ENCODE results near the gene PPP6R2. TPM values are rescaled to one million over a fixed set of nuclear protein-coding genes. Genes with fewer than 3 reads are reported as not detected.
"Not testable (repeated sequence)": the region's sequence is repeated elsewhere in the genome, so short reads cannot be mapped to it uniquely, and the experiment has no call there.

PPP6R2 gene
- total RNA-seq, 2 experiments from 2014 or later, result 33.7 to 34.7 TPM

GRCh38 chr22:50422046-50422445 lies 78.9 kb downstream of the PPP6R2 start:
- DNase-seq, result no peak
- H3K27me3 Mint-ChIP-seq (ENCODE audit: low read depth), result no peaks in the 10 kb centered on the region
- H3K36me3 Mint-ChIP-seq (ENCODE audit: low read depth), result peaks cover 17% of the 10 kb centered on the region
- intact Hi-C loops (cut with micrococcal nuclease), result no loop called here
- no peak overlapping the region for H3K4me3 Mint-ChIP-seq
- H3K9me3 Mint-ChIP-seq, result no peaks in the 10 kb centered on the region
- CTCF ChIA-PET, result interaction anchor here (0.6 kb wide), 1 partner anchor 215 kb away, joined by 3 read pairs; no protein-coding TSS in a partner anchor
- H3K4me1 Mint-ChIP-seq (ENCODE audit: low read depth), result no peaks in the 10 kb centered on the region
- no peak overlapping the region for H3K27ac Mint-ChIP-seq

GRCh38 chr22:50422961-50423815 lies 80.1 kb downstream of the PPP6R2 start:
- CTCF ChIA-PET, result interaction anchor here (0.6 kb wide), 1 partner anchor 217 kb away, joined by 3 read pairs; no protein-coding TSS in a partner anchor
- Mint-ChIP-seq H3K4me1 (ENCODE audit: low read depth) (no peaks in the 10 kb centered on the region), H3K27ac (no peak overlapping the region), H3K4me3 (no peak overlapping the region), H3K9me3 (no peaks in the 10 kb centered on the region), H3K36me3 (ENCODE audit: low read depth) (peaks cover 19% of the 10 kb centered on the region), H3K27me3 (ENCODE audit: low read depth) (no peaks in the 10 kb centered on the region)
- DNase-seq, result no peak
- intact Hi-C loops (cut with micrococcal nuclease), result no loop called here

GRCh38 chr22:50423956-50424355 lies 80.8 kb downstream of the PPP6R2 start:
- Mint-ChIP-seq H3K27ac (no peak overlapping the region), H3K4me1 (ENCODE audit: low read depth) (no peaks in the 10 kb centered on the region), H3K9me3 (no peaks in the 10 kb centered on the region), H3K4me3 (no peak overlapping the region), H3K27me3 (ENCODE audit: low read depth) (no peaks in the 10 kb centered on the region), H3K36me3 (ENCODE audit: low read depth) (peaks cover 20% of the 10 kb centered on the region)
- CTCF ChIA-PET, result no interaction called here
- intact Hi-C loops (cut with micrococcal nuclease), result no loop called here
- no peak for DNase-seq

GRCh38 chr22:50425179-50425916 lies 82.2 kb downstream of the PPP6R2 start:
- no peak overlapping the region for H3K27ac Mint-ChIP-seq
- H3K36me3 Mint-ChIP-seq (ENCODE audit: low read depth), result peaks cover 22% of the 10 kb centered on the region
- DNase-seq, result no peak
- no peaks in the 10 kb centered on the region for H3K9me3 Mint-ChIP-seq
- intact Hi-C loops (cut with micrococcal nuclease), result no loop called here
- H3K27me3 Mint-ChIP-seq (ENCODE audit: low read depth), result no peaks in the 10 kb centered on the region
- no peak overlapping the region for H3K4me3 Mint-ChIP-seq
- no peaks in the 10 kb centered on the region for H3K4me1 Mint-ChIP-seq (ENCODE audit: low read depth)
- CTCF ChIA-PET, result interaction anchor here (0.6 to 0.7 kb wide), 2 partner anchors 17 to 149 kb away, joined by 3 to 4 read pairs; no protein-coding TSS in a partner anchor

GRCh38 chr22:50432131-50432876 lies 89.2 kb downstream of the PPP6R2 start:
- intact Hi-C loops (cut with micrococcal nuclease), result no loop called here
- CTCF ChIA-PET, result no interaction called here
- no peak overlapping the region for H3K27ac Mint-ChIP-seq

GRCh38 chr22:50432877-50433510 lies 89.9 kb downstream of the PPP6R2 start:
- H3K4me3 Mint-ChIP-seq; CTCF ChIA-PET; H3K27me3 Mint-ChIP-seq (ENCODE audit: low read depth); H3K27ac Mint-ChIP-seq; H3K4me1 Mint-ChIP-seq (ENCODE audit: low read depth); H3K9me3 Mint-ChIP-seq; DNase-seq; intact Hi-C loops (cut with micrococcal nuclease): not testable (repeated sequence)
- H3K36me3 Mint-ChIP-seq (ENCODE audit: low read depth), result peaks cover 18% of the 10 kb centered on the region

More at GRCh38 chr22:50432131-50432876, 89.2 kb downstream of the PPP6R2 start:
- H3K4me1 Mint-ChIP-seq (ENCODE audit: low read depth), result no peaks in the 10 kb centered on the region
- H3K27me3 Mint-ChIP-seq (ENCODE audit: low read depth), result no peaks in the 10 kb centered on the region
- H3K36me3 Mint-ChIP-seq (ENCODE audit: low read depth), result peaks cover 18% of the 10 kb centered on the region
- DNase-seq, result no peak
- H3K4me3 Mint-ChIP-seq, result no peak overlapping the region
- no peaks in the 10 kb centered on the region for H3K9me3 Mint-ChIP-seq

GRCh38 chr22:50434849-50435248 lies 91.7 kb downstream of the PPP6R2 start:
- H3K4me3 Mint-ChIP-seq, result no peak overlapping the region
- H3K27me3 Mint-ChIP-seq (ENCODE audit: low read depth), result no peaks in the 10 kb centered on the region
- H3K9me3 Mint-ChIP-seq, result no peaks in the 10 kb centered on the region
- no peak for DNase-seq
- no peaks in the 10 kb centered on the region for H3K4me1 Mint-ChIP-seq (ENCODE audit: low read depth)
- no peak overlapping the region for H3K27ac Mint-ChIP-seq
- CTCF ChIA-PET, result no interaction called here
- intact Hi-C loops (cut with micrococcal nuclease), result no loop called here
- H3K36me3 Mint-ChIP-seq (ENCODE audit: low read depth), result peaks cover 11% of the 10 kb centered on the region

- H3K27me3 Mint-ChIP-seq (ENCODE audit: low read depth), result no peaks in the 10 kb centered on the region
- H3K9me3 Mint-ChIP-seq, result no peaks in the 10 kb centered on the region
- intact Hi-C loops (cut with micrococcal nuclease), result no loop called here
- H3K4me1 Mint-ChIP-seq (ENCODE audit: low read depth), result no peaks in the 10 kb centered on the region
- no peak for DNase-seq
- peaks cover 11% of the 10 kb centered on the region for H3K36me3 Mint-ChIP-seq (ENCODE audit: low read depth)
- CTCF ChIA-PET, result interaction anchor here (0.6 kb wide), 1 partner anchor 22 kb away, joined by 3 read pairs; no protein-coding TSS in a partner anchor
- no peak overlapping the region for H3K27ac Mint-ChIP-seq
- no peak overlapping the region for H3K4me3 Mint-ChIP-seq
These were observed 92.3 kb downstream of the PPP6R2 start for GRCh38 chr22:50435291-50436014.

GRCh38 chr22:50436015-50436830 lies 93.1 kb downstream of the PPP6R2 start:
- intact Hi-C loops (cut with micrococcal nuclease), result no loop called here
- CTCF ChIA-PET, result no interaction called here
- H3K4me1 Mint-ChIP-seq (ENCODE audit: low read depth), result no peaks in the 10 kb centered on the region
- no peaks in the 10 kb centered on the region for H3K27me3 Mint-ChIP-seq (ENCODE audit: low read depth)
- no peaks in the 10 kb centered on the region for H3K9me3 Mint-ChIP-seq
- H3K36me3 Mint-ChIP-seq (ENCODE audit: low read depth), result peaks cover 7% of the 10 kb centered on the region
- H3K4me3 Mint-ChIP-seq, result no peak overlapping the region
- H3K27ac Mint-ChIP-seq, result no peak overlapping the region
- DNase-seq, result no peak

- Mint-ChIP-seq H3K4me3 (no peak overlapping the region), H3K9me3 (no peaks in the 10 kb centered on the region), H3K27ac (no peak overlapping the region), H3K36me3 (ENCODE audit: low read depth) (peaks cover 3% of the 10 kb centered on the region), H3K27me3 (ENCODE audit: low read depth) (no peaks in the 10 kb centered on the region), H3K4me1 (ENCODE audit: low read depth) (no peaks in the 10 kb centered on the region)
- DNase-seq, result no peak
- CTCF ChIA-PET, result no interaction called here
- intact Hi-C loops (cut with micrococcal nuclease), result no loop called here
These were observed 93.8 kb downstream of the PPP6R2 start for GRCh38 chr22:50436841-50437341.

Measured in activated naive CD4-positive, alpha-beta T cell treated with anti-CD3 and anti-CD28 coated beads for 36 hours (primary cell).